K562 (cell line): ENCODE data around the gene KLHL22. TPM values are rescaled to one million over a fixed set of nuclear protein-coding genes. Genes with fewer than 3 reads are reported as not detected.

Experiments
- CUX1 ChIP-seq: fragments of 200-800 bp; sonication (Bioruptor generic); IDR thresholded peaks from 2 replicates; pipeline ENCODE4 v1.6.1; 2016; ENCODE audit warnings: missing genetic modification characterization, missing compliant biosample characterization
- DPF2 ChIP-seq: fragments of 450-650 bp; IDR thresholded peaks from 2 replicates; pipeline ENCODE4 v1.6.1; 2016
- FOXK2 ChIP-seq, 2 experiments: fragments of 450-650 bp; IDR thresholded peaks in 1 of 2; conservative IDR thresholded peaks in 1 of 2; 2 replicates each; pipeline ENCODE4 v1.6.1; 2016; ENCODE audit warnings: low read depth in 2 of 2, mild to moderate bottlenecking in 1 of 2
- HIVEP1 ChIP-seq: fragments of 250-450 bp; sonication (Bioruptor Pico); IDR thresholded peaks from 2 replicates; pipeline ENCODE4 v1.4.0; 2020; ENCODE audit warnings: mild to moderate bottlenecking
- JUND ChIP-seq, 2 experiments: IDR thresholded peaks; 2 replicates in 1 of 2; 3 replicates in 1 of 2; pipeline ENCODE4 v1.6.1; 2011; ENCODE audit warnings: borderline replicate concordance in 2 of 2, low read depth in 2 of 2, low read length in 2 of 2, improper control_type of control experiment in 1 of 2, missing biosample characterization in 1 of 2, missing genetic modification characterization in 1 of 2, missing genetic modification reagents in 1 of 2
- KAT8 ChIP-seq: fragments of 450-650 bp; IDR thresholded peaks from 2 replicates; pipeline ENCODE4 v1.6.1; 2016; ENCODE audit warnings: low read depth, mild to moderate bottlenecking
- KDM5B ChIP-seq: fragments of 200-600 bp; sonication (generic); IDR thresholded peaks from 2 replicates; pipeline ENCODE4 v1.6.1; 2012; ENCODE audit warnings: low read depth, mild to moderate bottlenecking, moderate library complexity, low read length, control low read depth, inconsistent platforms; ENCODE audit not compliant: insufficient replicate concordance
- MIER1 ChIP-seq: fragments of 450-650 bp; IDR thresholded peaks from 2 replicates; pipeline ENCODE4 v1.6.1; 2016; ENCODE audit warnings: antibody characterized with exemption, mild to moderate bottlenecking, low read depth
- MXI1 ChIP-seq: IDR thresholded peaks from 2 replicates; pipeline ENCODE4 v1.6.1; 2011; ENCODE audit warnings: low read depth, mild to moderate bottlenecking, improper control_type of control experiment, low read length
- NKRF ChIP-seq: fragments of 450-650 bp; IDR thresholded peaks from 2 replicates; pipeline ENCODE4 v1.6.1; 2016; ENCODE audit warnings: borderline replicate concordance
- NR4A1 ChIP-seq, 2 experiments: fragments of 250-450 bp in 1 of 2; fragments of 450-650 bp in 1 of 2; sonication (Bioruptor Pico) in 1 of 2; IDR thresholded peaks; 2 replicates each; pipeline versions ENCODE4 v1.4.0 to v1.6.1; 2016 to 2020; ENCODE audit warnings: mild to moderate bottlenecking in 2 of 2, missing compliant biosample characterization in 1 of 2, missing genetic modification characterization in 1 of 2, moderate library complexity in 1 of 2
- POLR2B ChIP-seq: fragments of 450-650 bp; IDR thresholded peaks from 2 replicates; pipeline ENCODE4 v1.6.1; 2018; ENCODE audit warnings: low read depth; ENCODE audit not compliant: partially characterized antibody
- TSC22D4 ChIP-seq: fragments of 450-650 bp; IDR thresholded peaks from 2 replicates; pipeline ENCODE4 v1.6.1; 2016; ENCODE audit warnings: missing genetic modification characterization, missing biosample characterization, control low read depth
- ZFP36 ChIP-seq: fragments of 150-350 bp; IDR thresholded peaks from 2 replicates; pipeline ENCODE4 v1.6.1; 2018; ENCODE audit warnings: low read length, low read depth; ENCODE audit not compliant: partially characterized antibody
- ZNF518B ChIP-seq: fragments of 250-450 bp; sonication (Bioruptor Pico); IDR thresholded peaks from 2 replicates; pipeline ENCODE4 v1.5.0; 2021; ENCODE audit warnings: mild to moderate bottlenecking, moderate library complexity
- polyA plus RNA-seq, 8 experiments: library from polyadenylated mRNA; depleted of rRNA in 4 of 8; stranded (reverse) in 5 of 8; unstranded in 3 of 8; fragments of >200 nt; fragmentation: Nextera tagmentation in 2 of 8; fragmentation: Illumina TruSeq in 1 of 8; extraction: Ambion mirVana in 2 of 8; extraction: Trizol in 1 of 8; gene quantifications; 2 replicates each; pipeline versions ENCODE4 v1.2.1 to v1.2.3, GENCODE V29; 2011 to 2014; ENCODE audit warnings: inconsistent platforms in 1 of 8, missing spikeins in 1 of 8
- total RNA-seq, 7 experiments: library from RNA; depleted of rRNA in 6 of 7; stranded (reverse); fragments of >200 nt in 6 of 7; fragmentation: Illumina TruSeq in 2 of 7; extraction: Trizol in 2 of 7; gene quantifications; 2 replicates each; pipeline versions ENCODE4 v1.2.1 to v1.2.3, GENCODE V29; 2011 to 2021; ENCODE audit warnings: low replicate concordance in 1 of 7

Gene KLHL22
- total and polyA plus RNA-seq, 9 of the 15 experiments (the other 6 are each of a cell fraction or from before 2014, with no cell fraction given) = 1.3 to 25.6 (median 15.2) TPM

DNA sequence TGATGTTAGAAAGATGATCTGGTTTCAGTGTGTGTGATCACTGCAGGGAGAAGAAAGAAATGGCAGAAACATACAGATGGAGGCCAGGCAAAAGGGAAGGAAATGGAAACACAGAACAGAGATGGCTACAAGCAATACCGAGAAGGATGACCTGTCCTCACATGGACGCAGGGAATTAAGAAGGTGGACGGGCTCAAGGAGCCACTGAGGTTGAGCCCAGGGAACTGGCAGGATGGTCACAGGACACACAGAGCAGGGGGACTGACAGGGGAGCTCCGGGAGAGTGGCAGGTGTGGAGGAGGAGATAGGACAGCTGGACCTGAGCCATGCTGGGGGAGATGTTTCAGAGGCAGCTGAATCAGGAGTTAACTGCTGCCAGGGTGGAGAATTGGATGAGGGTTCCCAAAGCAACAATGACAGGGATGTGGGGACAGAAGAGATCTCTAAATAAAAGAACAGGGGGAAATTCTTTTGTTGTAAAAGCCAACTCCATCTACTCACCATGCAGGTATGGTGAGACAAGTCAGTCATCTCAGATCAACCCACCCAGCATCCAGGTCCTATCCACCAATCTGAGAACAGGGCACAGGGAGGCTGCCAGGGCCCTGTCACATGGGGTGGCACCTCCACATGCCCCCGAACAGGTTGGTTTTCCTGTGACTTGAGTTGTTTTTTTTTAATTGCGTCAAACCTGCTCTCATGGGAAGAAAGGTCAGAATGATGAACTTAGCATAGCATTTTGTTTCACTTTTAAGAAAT is 26.3 kb downstream of the KLHL22 start (continued):
- TF ChIP-seq CUX1 (CRISPR knock-in tag) = no peak
- TF ChIP-seq ZFP36 = peak; percentile 19
- no peak for TF ChIP-seq NR4A1 (CRISPR knock-in tag; IDR thresholded peaks at IDR 0.05)
- TF ChIP-seq NR4A1 (tag; IDR thresholded peaks at IDR 0.05) = peak; percentile 22; the same call in 1 of the 2 replicates
- peak; percentile 29; the same call in 1 of the 2 replicates for TF ChIP-seq MIER1
- TF ChIP-seq NKRF = peak; percentile 48; the same call in 1 of the 2 replicates
- TF ChIP-seq JUND (IDR thresholded peaks at IDR 0.05; ENCODE audit: borderline replicate concordance, low read depth, low read length) = no peak
- TF ChIP-seq JUND (tag; IDR thresholded peaks at IDR 0.05; ENCODE audit: borderline replicate concordance, low read depth, low read length) = no peak
- no peak for TF ChIP-seq KAT8
- TF ChIP-seq MXI1 = no peak
- TF ChIP-seq KDM5B = peak; percentile 15
- TF ChIP-seq HIVEP1 (CRISPR knock-in tag) = no peak
- TF ChIP-seq DPF2 = peak; percentile 42; the same call in 1 of the 2 replicates
- TF ChIP-seq FOXK2 (conservative IDR thresholded peaks at IDR 0.05 in 1 of 2, IDR thresholded peaks at IDR 0.05 in 1 of 2; ENCODE audit: low read depth in 2 of 2) = peak in 1 of 2 experiments; percentile 18; a peak in 1 of 4 replicates
- TF ChIP-seq TSC22D4 (tag) = peak; percentile 97; the same call in 1 of the 2 replicates
- TF ChIP-seq POLR2B = peak; percentile 26
- no peak for TF ChIP-seq ZNF518B (CRISPR knock-in tag)
